Kasumi-1 (cell line): ENCODE results near the gene TMEM61.
A peak's percentile ranks its signal among the peaks of the same experiment; 100 is the strongest.

Experiments
- DNase-seq, 2 experiments: peaks; one replicate each; lab custom pipeline; 2025; lab: John Stamatoyannopoulos, UW

Gene TMEM61

GRCh38 chr1:54985556-54985955 lies 5.1 kb downstream of the TMEM61 start:
- no peak for DNase-seq

GRCh38 chr1:54986025-54986424 lies 5.6 kb downstream of the TMEM61 start:
- no peak for DNase-seq

- no peak for DNase-seq
Observed at GRCh38 chr1:54986533-54986932, 6.1 kb downstream of the TMEM61 start.

GRCh38 chr1:54987427-54987826 lies 7.0 kb downstream of the TMEM61 start:
- DNase-seq = no peak

- no peak for DNase-seq
Observed at GRCh38 chr1:54987919-54988705, 7.7 kb downstream of the TMEM61 start.

GRCh38 chr1:54988975-54989374 lies 8.5 kb downstream of the TMEM61 start:
- no peak for DNase-seq

GRCh38 chr1:54989473-54989872 lies 9.0 kb downstream of the TMEM61 start:
- DNase-seq = no peak

- no peak for DNase-seq
Observed at GRCh38 chr1:54989968-54990810, 9.8 kb downstream of the TMEM61 start.

- DNase-seq = no peak
Observed at GRCh38 chr1:54990916-54991315, 10.5 kb downstream of the TMEM61 start.

- no peak for DNase-seq
Observed at GRCh38 chr1:54991939-54992338, 11.5 kb downstream of the TMEM61 start.

GRCh38 chr1:54993140-54993539 lies 12.7 kb downstream of the TMEM61 start:
- no peak for DNase-seq

- DNase-seq = no peak
Observed at GRCh38 chr1:54994355-54994990, 14.0 kb downstream of the TMEM61 start.

- no peak for DNase-seq
Observed at GRCh38 chr1:54995013-54995760, 14.8 kb downstream of the TMEM61 start.

GRCh38 chr1:54995835-54996234 lies 15.4 kb downstream of the TMEM61 start:
- DNase-seq = no peak

- DNase-seq = peak; percentile 67 to 72
Observed at GRCh38 chr1:54996359-54996868, 16.0 kb downstream of the TMEM61 start.

- no peak for DNase-seq
Observed at GRCh38 chr1:54996869-54997710, 16.7 kb downstream of the TMEM61 start.

- no peak for DNase-seq
Observed at GRCh38 chr1:54997711-54997986, 17.2 kb downstream of the TMEM61 start.

- DNase-seq = no peak
Observed at GRCh38 chr1:54998100-54998499, 17.7 kb downstream of the TMEM61 start.

- no peak for DNase-seq
Observed at GRCh38 chr1:54998677-54999076, 18.2 kb downstream of the TMEM61 start, which contains the start of gene BSND. BSND (plus strand) TSS chr1:54998933; CDS start chr1:54999187, 254 bp downstream.

GRCh38 chr1:55000110-55001085 lies 20.0 kb downstream of the TMEM61 start:
- DNase-seq = no peak
